COLO668 (cell line): ENCODE data around the gene SLC22A3.

Experiments
- DNase-seq: peaks from one replicate; lab custom pipeline; 2025; ENCODE audit not compliant: unreplicated experiment; lab: John Stamatoyannopoulos, UW

SLC22A3 gene

DNA sequence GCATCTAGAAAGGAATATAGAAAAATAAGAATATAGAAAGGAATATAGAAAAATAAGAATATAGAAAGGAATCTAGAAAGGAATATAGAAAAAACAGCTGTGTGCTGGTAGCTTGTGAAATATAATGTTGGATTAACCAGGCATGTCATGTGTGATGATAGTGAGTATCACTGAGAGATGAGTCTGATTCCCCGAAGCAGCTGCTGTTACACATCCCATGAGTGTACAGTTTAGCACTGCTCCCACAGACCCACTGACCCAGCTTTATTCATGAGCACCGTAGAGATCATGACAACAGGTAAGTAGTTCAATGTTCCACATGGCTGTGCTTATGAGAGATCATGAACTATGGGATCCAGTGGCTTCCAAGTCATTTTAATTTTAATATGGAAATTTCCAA is 64.8 kb downstream of the SLC22A3 start:
- DNase-seq, result no peak

GRCh38 chr6:160417146-160417545 is 69.0 kb downstream of the SLC22A3 start:
- no peak for DNase-seq

GRCh38 chr6:160417550-160417949 is 69.4 kb downstream of the SLC22A3 start:
- no peak for DNase-seq

- DNase-seq, result no peak
Observed at GRCh38 chr6:160418370-160418769, 70.2 kb downstream of the SLC22A3 start.

- no peak for DNase-seq
Observed at GRCh38 chr6:160419488-160419887, 71.3 kb downstream of the SLC22A3 start.

- DNase-seq, result no peak
Observed at GRCh38 chr6:160420253-160420968, 72.2 kb downstream of the SLC22A3 start.

DNA sequence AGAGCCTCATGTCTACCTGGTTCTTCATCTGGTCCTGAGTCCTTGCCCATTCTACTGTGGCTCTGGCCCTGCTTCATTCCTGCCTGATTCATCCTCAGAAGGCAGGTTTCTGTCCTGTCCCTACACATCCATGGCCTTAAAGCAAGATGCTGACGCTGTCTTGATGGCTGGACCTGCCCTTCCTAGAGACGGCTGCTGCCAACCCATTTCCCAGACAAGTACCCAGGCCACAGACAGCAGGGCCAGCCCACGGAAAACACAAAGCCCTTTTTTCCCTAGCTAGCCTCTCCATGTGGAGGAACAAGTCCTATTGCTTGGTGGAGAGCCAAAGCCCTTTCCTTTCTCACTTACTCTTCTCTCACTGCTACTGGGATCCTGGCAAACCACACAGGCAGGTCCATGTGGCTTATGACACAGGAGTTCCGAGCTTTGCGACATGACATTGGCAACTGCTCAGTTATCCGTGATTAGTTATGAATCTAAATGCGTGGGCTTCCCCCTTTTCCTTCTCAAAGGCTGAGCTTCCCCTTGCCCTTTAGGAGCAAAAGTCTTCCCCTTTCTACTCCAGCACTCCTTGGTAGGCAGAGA is 72.9 kb downstream of the SLC22A3 start:
- no peak for DNase-seq

DNA sequence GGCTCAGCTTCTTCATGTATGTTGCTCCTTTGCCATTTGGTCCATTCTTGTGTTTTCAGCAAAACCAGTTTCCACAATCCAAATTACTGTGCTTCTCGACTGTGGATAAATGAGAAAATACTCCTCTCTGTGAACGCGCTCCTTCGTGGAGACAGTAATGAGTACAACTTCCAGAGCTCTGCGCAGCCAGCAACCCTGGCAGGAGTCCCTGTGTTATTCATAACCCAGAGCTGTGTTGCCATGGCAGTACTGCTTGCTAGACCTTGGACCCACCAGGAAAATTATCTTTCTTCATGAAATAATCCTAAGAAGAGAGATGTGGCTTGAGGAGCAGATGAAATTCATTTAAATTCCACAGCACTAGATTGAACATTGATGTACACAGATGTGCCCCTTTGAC is 73.7 kb downstream of the SLC22A3 start:
- DNase-seq, result no peak

GRCh38 chr6:160424256-160424655 is 76.1 kb downstream of the SLC22A3 start:
- no peak for DNase-seq

GRCh38 chr6:160426136-160426535 is 78.0 kb downstream of the SLC22A3 start:
- DNase-seq, result no peak

- no peak for DNase-seq
Observed at GRCh38 chr6:160427312-160428068, 79.3 kb downstream of the SLC22A3 start.

GRCh38 chr6:160428069-160428430 is 79.9 kb downstream of the SLC22A3 start:
- no peak for DNase-seq

- DNase-seq, result no peak
Observed at GRCh38 chr6:160428818-160429619, 80.8 kb downstream of the SLC22A3 start.

DNA sequence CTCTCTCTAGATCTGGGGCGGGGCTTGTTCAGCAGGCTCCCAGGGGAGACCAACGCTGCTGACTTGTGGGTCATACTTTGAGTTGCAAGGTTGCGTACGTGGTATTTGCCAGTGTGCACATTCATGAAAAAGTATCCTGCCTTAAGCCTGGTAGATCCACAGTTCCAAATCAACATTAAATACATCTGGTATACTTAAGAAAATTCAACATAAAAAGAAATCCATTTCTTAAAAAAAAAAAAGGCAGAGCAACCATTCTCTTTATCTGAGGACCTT is 81.4 kb downstream of the SLC22A3 start:
- DNase-seq, result no peak

GRCh38 chr6:160430203-160430602 is 82.0 kb downstream of the SLC22A3 start:
- DNase-seq, result no peak

- DNase-seq, result no peak
Observed at GRCh38 chr6:160430751-160431150, 82.6 kb downstream of the SLC22A3 start.

GRCh38 chr6:160431226-160431625 is 83.0 kb downstream of the SLC22A3 start:
- DNase-seq, result no peak

DNA sequence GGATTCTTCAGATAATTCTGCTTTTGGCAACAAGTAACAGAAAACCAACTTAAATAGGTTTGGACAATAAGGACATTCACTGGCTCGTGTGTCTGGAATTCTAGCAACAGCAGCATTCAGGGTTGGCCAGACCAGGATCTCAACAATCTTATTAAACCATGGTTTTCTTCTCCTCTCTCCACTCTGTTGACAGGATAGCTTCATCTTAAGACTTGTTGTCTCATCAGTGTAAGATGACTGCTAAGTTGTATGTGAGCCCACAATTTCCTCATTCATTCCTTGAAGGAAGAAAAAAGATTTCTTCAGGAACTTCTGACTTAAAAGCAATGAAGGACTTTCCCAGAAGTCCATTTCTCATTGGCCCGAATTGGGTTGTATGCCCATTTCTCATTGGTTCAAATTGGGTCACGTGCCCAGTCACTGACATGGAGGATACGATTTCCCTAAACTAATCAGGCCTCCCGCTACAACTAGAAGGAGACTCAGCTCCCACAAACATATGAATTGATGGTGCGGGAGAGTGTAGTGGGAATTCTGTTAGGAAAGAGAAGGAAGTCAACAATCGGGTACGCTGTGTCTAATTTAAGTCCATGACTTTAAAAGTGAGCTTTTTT is 83.7 kb downstream of the SLC22A3 start:
- DNase-seq, result no peak

DNA sequence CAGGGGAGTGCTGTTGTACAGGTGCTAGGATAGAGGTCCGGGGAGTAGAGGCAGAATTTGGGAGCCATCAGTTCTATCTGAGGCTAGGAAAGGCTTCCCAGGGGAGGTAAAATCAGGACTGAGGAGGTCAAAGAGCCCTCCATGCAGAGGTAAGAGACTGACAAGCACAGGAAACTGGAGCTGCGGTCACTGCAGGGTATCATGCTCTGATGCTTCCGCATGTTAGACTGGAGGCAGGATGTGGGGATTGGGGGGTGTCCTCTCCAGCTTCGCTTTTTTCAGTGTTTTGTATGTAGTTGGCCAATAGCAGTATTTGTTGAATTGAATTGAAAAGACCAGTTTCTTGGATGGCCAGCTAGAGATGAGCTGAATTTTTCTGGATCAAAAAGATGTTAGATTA is 87.8 kb downstream of the SLC22A3 start:
- no peak for DNase-seq

- no peak for DNase-seq
Observed at GRCh38 chr6:160437154-160437553, 89.0 kb downstream of the SLC22A3 start.

DNA sequence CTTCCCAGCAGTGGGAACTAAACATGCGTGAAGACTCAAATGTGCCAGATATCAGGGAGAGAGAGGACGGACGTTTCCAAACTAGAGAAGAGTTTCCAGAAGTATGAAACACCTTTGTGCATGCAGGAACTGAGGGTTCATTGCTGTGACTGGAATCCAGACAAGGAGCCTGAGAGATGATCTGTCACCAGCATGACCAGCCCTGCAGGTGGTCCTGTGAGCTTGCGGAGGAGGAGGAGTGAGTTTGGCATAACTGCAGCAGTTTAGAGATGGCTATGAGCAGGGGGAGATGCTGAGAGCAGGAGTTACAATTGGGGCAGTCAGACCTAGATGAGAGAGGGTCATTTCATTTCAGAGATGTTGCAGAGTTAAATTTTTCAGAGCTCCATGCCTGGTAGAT is 89.6 kb downstream of the SLC22A3 start:
- DNase-seq, result no peak
